ENCODE results near the gene ANKRD40.

ANKRD40 gene

GRCh38 chr17:50697062-50697461, 10.7 kb downstream of the ANKRD40 start:
- DNase-seq (ENCODE audit: insufficient read length, low spot score) (no peak), FAIRE-seq (no peak)
- TF ChIP-seq TAF1 (IDR thresholded peaks at IDR 0.05; ENCODE audit: low read depth, low read length) (no peak), POLR2A (IDR thresholded peaks at IDR 0.05; ENCODE audit: low read depth, low read length) (no peak), SPI1 (IDR thresholded peaks at IDR 0.05; ENCODE audit: low read depth, low read length) (no peak), POU2F2 (IDR thresholded peaks at IDR 0.05; ENCODE audit: low read depth, low read length) (no peak), POLR2AphosphoS5 (IDR thresholded peaks at IDR 0.05; ENCODE audit: low read depth, low read length) (no peak), PAX5 (IDR thresholded peaks at IDR 0.05; ENCODE audit: insufficient read depth, low read length, severe bottlenecking) (no peak)

DNA sequence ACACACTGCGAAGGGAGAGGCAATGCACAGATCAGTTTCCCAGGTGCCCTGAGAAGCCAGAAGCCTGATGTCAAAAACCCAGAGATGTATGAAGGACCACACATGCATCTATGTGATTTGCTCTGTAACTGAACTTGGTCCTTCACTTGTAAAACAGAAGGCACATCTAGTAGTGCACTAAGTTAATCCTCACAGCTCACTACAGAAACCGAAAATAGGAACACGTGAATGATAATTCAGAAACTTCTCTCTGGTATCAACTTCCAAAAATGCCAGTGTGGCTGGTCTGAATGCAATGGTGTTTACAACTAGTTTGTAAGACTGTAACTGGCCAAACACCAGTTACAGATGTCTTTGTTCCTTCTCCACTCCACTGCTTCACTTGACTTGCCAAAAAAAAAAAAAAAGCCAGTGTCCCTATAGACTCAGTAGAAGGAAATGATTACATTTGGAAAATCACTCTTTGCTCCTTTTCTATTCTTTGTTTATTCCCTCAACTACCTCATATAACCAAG, 11.3 kb downstream of the ANKRD40 start:
- DNase-seq (ENCODE audit: insufficient read length, low spot score) (no peak), FAIRE-seq (no peak)
- TF ChIP-seq PAX5 (IDR thresholded peaks at IDR 0.05; ENCODE audit: insufficient read depth, low read length, severe bottlenecking) (no peak), SPI1 (IDR thresholded peaks at IDR 0.05; ENCODE audit: low read depth, low read length) (no peak), POU2F2 (IDR thresholded peaks at IDR 0.05; ENCODE audit: low read depth, low read length) (no peak), POLR2AphosphoS5 (IDR thresholded peaks at IDR 0.05; ENCODE audit: low read depth, low read length) (no peak), TAF1 (IDR thresholded peaks at IDR 0.05; ENCODE audit: low read depth, low read length) (no peak), POLR2A (IDR thresholded peaks at IDR 0.05; ENCODE audit: low read depth, low read length) (no peak)

DNA sequence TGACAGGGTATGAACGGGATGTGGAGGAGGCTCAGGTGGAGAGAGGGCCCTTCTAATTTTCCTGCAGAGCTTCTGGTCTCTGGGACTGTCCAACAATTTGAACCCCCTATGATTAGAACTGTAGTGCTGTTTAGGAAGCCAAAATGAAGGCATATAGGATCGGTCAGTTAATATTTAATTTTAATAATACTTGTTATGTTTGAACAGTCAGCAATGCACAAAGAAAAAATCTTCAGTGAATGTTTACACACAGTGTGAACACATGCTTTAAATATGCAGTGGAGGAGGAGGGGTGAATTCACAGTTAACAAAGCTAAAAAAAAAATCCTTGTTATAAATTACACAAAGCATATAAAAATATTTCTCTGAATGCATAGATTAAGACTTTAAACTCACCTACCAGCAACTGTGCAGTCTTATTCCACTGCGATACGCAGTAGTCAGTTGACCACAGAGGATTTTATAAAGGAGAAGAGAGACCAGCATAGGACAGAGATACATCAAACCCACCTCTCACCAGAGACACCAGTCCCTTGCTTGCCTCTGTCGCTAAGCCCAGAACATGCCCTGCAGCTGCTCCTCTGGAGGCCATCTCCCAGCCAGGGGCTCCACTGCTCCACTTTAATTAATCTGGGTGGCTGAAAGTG, 14.6 kb downstream of the ANKRD40 start:
- TF ChIP-seq SPI1 (IDR thresholded peaks at IDR 0.05; ENCODE audit: low read depth, low read length) = no peak
- TF ChIP-seq POU2F2 (IDR thresholded peaks at IDR 0.05; ENCODE audit: low read depth, low read length) = no peak
- TF ChIP-seq PAX5 (IDR thresholded peaks at IDR 0.05; ENCODE audit: insufficient read depth, low read length, severe bottlenecking) = no peak
- no peak for TF ChIP-seq POLR2A (IDR thresholded peaks at IDR 0.05; ENCODE audit: low read depth, low read length)
- TF ChIP-seq POLR2AphosphoS5 (IDR thresholded peaks at IDR 0.05; ENCODE audit: low read depth, low read length) = no peak
- TF ChIP-seq TAF1 (IDR thresholded peaks at IDR 0.05; ENCODE audit: low read depth, low read length) = no peak
- FAIRE-seq (no peak), DNase-seq (ENCODE audit: insufficient read length, low spot score) (no peak)

DNA sequence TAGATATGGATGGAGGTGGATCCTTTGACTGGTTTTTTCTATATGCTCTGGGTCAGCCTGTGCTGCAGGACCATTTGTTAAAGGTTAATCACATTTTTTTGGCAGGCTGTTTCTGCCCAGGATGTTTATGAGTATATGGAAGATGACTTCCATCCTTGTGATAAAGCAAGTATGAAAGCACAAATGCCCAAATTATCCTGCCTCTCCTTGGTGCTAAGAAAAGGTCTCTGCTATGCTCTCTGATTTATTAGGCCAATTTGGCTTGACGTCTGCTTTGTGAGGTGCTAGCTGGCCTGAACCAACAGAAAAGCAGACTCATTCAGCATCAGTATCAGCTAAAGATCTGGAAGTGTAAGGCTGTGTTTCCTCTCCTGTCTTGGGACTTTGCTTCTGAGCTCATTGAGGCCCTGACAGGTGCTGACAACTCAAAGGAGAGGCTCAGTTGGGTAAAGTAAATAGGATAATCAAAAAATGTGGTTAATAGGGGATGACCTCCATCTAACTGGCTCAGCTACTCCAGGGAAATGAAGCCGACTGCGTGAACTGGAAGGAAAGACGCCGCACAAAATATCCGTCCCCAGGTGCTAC, 15.2 kb downstream of the ANKRD40 start:
- no peak for TF ChIP-seq TAF1 (IDR thresholded peaks at IDR 0.05; ENCODE audit: low read depth, low read length)
- no peak for TF ChIP-seq POU2F2 (IDR thresholded peaks at IDR 0.05; ENCODE audit: low read depth, low read length)
- TF ChIP-seq POLR2A (IDR thresholded peaks at IDR 0.05; ENCODE audit: low read depth, low read length) = no peak
- TF ChIP-seq SPI1 (IDR thresholded peaks at IDR 0.05; ENCODE audit: low read depth, low read length) = no peak
- no peak for TF ChIP-seq POLR2AphosphoS5 (IDR thresholded peaks at IDR 0.05; ENCODE audit: low read depth, low read length)
- TF ChIP-seq PAX5 (IDR thresholded peaks at IDR 0.05; ENCODE audit: insufficient read depth, low read length, severe bottlenecking) = no peak
- DNase-seq (ENCODE audit: insufficient read length, low spot score) = no peak
- no peak for FAIRE-seq

DNA sequence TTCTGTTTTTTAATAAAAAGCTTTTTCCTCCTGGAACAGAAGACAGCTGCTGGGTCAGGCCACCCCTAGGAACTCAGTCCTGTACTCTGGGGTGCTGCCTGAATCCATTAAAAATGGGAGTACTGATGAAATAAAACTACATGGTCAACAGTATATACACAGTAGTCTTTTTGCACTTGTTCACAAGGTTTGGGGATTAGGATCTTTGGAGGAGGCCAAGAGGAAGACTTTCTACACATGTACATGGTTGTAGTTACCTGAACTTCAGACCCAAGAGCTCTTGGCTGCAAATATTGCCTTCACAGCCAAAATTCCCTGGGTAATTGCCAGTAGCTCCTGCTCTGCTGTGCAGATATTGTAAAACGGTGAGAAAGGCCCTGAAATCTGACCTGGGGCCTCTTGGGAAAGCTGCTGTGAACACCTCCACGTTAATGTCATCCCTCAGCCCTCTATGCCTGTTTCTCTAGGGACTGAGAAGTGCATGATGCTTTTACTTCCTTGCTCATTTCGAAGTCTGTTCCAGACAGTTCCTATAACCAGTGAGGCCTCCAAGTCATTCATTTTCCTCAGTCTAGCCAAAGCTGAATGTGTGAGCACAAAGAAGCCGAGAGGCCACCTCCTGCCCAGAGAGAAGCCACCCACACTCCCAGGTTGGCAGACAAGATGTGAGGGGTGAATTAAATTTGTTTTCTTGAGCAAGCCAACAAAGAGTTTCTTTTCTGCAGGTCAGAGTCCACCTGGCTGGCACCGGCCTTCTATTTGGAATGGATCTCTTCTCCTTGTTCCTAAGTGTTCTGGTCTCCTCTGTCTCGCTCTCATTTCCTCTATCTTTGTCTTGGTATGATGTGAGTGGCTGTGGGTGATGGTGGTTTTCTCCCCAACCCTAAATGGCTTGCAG, 15.9 kb downstream of the ANKRD40 start:
- TF ChIP-seq POLR2A (IDR thresholded peaks at IDR 0.05; ENCODE audit: low read depth, low read length) (no peak), TAF1 (IDR thresholded peaks at IDR 0.05; ENCODE audit: low read depth, low read length) (no peak), POLR2AphosphoS5 (IDR thresholded peaks at IDR 0.05; ENCODE audit: low read depth, low read length) (no peak), SPI1 (IDR thresholded peaks at IDR 0.05; ENCODE audit: low read depth, low read length) (no peak; the same call in 1 of the 2 replicates), PAX5 (IDR thresholded peaks at IDR 0.05; ENCODE audit: insufficient read depth, low read length, severe bottlenecking) (no peak), POU2F2 (IDR thresholded peaks at IDR 0.05; ENCODE audit: low read depth, low read length) (no peak)
- DNase-seq (ENCODE audit: insufficient read length, low spot score) = no peak
- FAIRE-seq = no peak

- no peak for DNase-seq (ENCODE audit: insufficient read length, low spot score)
- FAIRE-seq = no peak
- TF ChIP-seq PAX5 (IDR thresholded peaks at IDR 0.05; ENCODE audit: insufficient read depth, low read length, severe bottlenecking) (no peak), TAF1 (IDR thresholded peaks at IDR 0.05; ENCODE audit: low read depth, low read length) (no peak), SPI1 (IDR thresholded peaks at IDR 0.05; ENCODE audit: low read depth, low read length) (no peak), POLR2A (IDR thresholded peaks at IDR 0.05; ENCODE audit: low read depth, low read length) (no peak), POLR2AphosphoS5 (IDR thresholded peaks at IDR 0.05; ENCODE audit: low read depth, low read length) (no peak), POU2F2 (IDR thresholded peaks at IDR 0.05; ENCODE audit: low read depth, low read length) (no peak)
Observed at GRCh38 chr17:50690887-50691549, 16.7 kb downstream of the ANKRD40 start.

DNA sequence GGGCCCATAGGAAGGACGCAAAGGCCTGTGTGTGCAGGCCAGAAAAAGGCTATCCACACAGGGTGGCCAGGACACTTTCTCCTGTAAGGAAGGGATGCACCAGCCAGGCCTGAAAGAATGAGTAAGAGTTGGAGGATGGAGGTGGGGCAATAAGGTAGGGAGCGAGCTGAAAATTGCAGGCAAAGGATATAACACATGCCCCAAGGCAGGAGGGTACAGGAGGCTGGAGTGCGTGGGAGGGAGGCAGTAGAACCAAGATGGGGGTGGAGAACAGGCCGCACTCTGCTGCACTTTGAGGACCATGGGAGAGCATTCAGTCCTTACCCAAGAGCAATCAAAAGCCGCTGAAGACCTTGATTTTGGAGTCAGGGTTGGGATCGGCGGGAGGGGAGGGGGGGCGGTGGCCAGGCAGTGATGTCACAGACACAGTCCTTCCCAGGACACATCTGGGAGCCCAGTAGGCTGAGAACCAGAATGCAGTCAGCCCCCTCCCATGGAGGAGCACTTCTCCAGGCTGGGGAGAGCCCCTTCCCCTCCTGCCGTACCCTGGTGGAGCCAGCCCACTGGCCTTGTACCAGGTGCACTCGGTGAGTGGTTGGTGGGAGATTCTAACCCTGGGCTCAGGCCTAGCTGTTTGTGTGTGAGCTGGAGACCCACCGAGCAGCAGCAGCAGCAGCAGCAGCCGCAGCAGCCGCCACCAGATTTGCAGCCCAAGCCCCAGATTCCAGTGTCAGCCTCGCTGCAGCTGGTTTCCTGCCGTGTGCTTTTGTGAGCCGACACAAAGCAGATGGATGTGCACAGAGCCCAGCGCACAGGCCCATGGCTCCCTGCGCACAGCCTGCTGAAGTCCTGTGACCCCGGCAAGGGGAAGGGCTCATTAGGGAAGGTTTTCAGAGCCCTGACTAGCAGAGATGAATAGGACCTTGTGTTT, 17.5 kb downstream of the ANKRD40 start:
- DNase-seq (ENCODE audit: insufficient read length, low spot score) = no peak
- FAIRE-seq = no peak
- TF ChIP-seq PAX5 (IDR thresholded peaks at IDR 0.05; ENCODE audit: insufficient read depth, low read length, severe bottlenecking) = no peak
- TF ChIP-seq POU2F2 (IDR thresholded peaks at IDR 0.05; ENCODE audit: low read depth, low read length) = no peak
- no peak for TF ChIP-seq TAF1 (IDR thresholded peaks at IDR 0.05; ENCODE audit: low read depth, low read length)
- no peak for TF ChIP-seq POLR2A (IDR thresholded peaks at IDR 0.05; ENCODE audit: low read depth, low read length)
- no peak for TF ChIP-seq SPI1 (IDR thresholded peaks at IDR 0.05; ENCODE audit: low read depth, low read length)
- no peak for TF ChIP-seq POLR2AphosphoS5 (IDR thresholded peaks at IDR 0.05; ENCODE audit: low read depth, low read length)

DNA sequence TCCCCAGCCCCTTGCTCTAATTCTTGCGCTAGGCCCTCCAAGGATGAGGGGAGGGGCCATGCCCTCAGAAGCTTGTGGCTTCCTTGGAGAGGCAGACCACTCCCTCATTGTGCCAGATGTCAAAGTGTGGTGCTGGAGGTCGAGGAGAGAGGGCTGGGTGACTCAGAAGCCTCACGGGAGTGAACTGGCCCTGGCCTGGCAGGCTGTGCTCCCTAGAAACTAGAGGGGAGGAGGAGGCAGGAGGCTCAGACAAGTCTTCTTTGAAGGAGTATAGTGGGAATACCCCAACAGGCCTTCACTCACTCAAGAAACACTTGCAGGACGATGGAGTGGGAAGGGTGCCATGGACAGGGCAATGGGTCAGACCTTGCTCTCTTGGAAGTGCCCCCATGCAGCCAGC, 18.5 kb downstream of the ANKRD40 start:
- TF ChIP-seq POLR2A (IDR thresholded peaks at IDR 0.05; ENCODE audit: low read depth, low read length) = no peak
- no peak for TF ChIP-seq POU2F2 (IDR thresholded peaks at IDR 0.05; ENCODE audit: low read depth, low read length)
- TF ChIP-seq POLR2AphosphoS5 (IDR thresholded peaks at IDR 0.05; ENCODE audit: low read depth, low read length) = no peak
- TF ChIP-seq TAF1 (IDR thresholded peaks at IDR 0.05; ENCODE audit: low read depth, low read length) = no peak
- TF ChIP-seq PAX5 (IDR thresholded peaks at IDR 0.05; ENCODE audit: insufficient read depth, low read length, severe bottlenecking) = no peak
- TF ChIP-seq SPI1 (IDR thresholded peaks at IDR 0.05; ENCODE audit: low read depth, low read length) = no peak
- DNase-seq (ENCODE audit: insufficient read length, low spot score) = no peak
- no peak for FAIRE-seq

Measured in GM12891 (cell line).